ENCODE data around the gene ASCL3.
"Not testable (repeated sequence)": the region's sequence is repeated elsewhere in the genome, so short reads cannot be mapped to it uniquely, and the experiment has no call there.

The ASCL3 gene

GRCh38 chr11:8910649-8911026, 32.2 kb downstream of the ASCL3 start:
- DNase-seq (ENCODE audit: low spot score), result no peak

- DNase-seq (ENCODE audit: low spot score), result peak; percentile 40
Observed at GRCh38 chr11:8908099-8908498, 34.7 kb downstream of the ASCL3 start.

GRCh38 chr11:8907116-8907515, 35.7 kb downstream of the ASCL3 start:
- no peak for DNase-seq (ENCODE audit: low spot score)

GRCh38 chr11:8905528-8906165, 37.2 kb downstream of the ASCL3 start:
- no peak for DNase-seq (ENCODE audit: low spot score)

- no peak for DNase-seq (ENCODE audit: low spot score)
Observed at GRCh38 chr11:8899119-8899753, 43.6 kb downstream of the ASCL3 start.

GRCh38 chr11:8891185-8891584, 51.6 kb downstream of the ASCL3 start:
- not testable (repeated sequence) for DNase-seq (ENCODE audit: low spot score)
